GM04503 (cell line): Measurements from ENCODE around the gene METTL21C.

Source experiments
- DNase-seq: peaks from one replicate; pipeline ENCODE4 v3.0.0-alpha.2; 2012; ENCODE audit warnings: low read depth

Gene METTL21C

DNA sequence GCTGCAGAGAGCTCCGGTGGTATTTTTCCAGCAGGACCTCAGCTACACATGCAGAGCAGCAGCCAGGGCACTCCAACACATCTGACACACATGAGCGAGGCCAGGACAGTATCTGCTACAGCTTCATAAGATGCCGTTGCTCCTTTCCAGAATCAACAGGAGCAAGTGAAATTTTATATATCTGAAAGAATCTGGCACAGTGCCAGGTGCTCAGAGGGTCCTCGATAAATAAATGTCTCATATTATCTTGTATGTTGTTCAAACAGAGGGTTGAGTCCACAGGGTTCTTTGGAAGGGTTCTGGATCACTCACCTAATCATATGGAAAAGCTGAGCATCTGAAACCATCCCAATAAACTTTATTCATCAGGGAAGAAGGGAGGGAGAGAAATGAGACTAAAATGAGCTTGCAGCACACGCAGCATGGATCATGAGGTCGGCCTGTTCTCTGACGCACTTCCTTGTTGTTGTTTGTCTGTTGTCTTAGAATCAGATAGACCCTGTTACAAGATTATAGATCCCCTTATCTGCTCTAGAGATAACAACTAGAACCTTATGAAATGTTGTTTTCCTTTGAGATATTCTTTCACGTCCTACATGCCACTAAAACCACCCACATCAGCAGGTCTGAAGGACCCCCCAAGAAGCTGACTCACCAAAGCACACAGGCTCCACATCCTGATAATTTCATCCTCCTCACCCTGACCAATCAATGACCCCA, 3.2 kb upstream of the METTL21C start:
- no peak for DNase-seq

DNA sequence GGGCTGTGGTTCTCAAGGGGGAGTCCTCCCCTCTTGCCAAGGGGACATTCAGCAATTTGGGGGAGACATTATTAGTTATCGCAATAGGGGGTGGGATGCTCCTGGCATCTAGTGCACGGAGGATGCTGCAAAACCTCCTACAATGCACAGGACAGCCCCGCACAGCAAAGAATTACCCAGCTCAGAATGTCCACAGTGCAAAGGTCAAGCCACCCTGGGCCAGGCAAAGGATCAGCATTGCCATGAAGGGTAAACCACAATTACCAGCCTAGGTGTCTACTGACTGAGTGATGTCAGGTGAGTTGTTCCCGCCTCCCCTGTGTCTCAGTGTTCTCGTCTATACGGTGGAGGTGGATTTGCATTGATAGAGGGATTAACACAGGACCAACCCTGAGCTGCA, 2.4 kb upstream of the METTL21C start:
- DNase-seq = no peak

DNA sequence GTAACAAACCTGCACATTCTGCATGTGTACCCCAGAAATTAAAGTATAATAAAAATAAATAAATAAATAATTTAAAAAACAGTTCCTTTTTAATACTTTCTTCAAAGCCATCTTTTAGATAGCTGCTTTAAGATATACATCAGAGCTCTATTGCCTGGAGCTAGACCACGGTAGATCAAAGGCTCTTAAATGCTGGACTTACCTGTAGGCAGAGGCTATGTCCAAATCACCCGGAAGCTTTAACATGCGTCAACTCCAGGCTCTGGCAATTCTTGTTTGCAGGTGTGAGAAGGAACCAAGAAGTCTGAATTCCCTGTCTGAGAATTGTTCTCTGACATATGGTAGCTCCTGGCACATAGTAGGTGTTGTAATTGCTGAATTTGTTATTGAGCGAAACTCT, 1.6 kb upstream of the METTL21C start:
- no peak for DNase-seq

DNA sequence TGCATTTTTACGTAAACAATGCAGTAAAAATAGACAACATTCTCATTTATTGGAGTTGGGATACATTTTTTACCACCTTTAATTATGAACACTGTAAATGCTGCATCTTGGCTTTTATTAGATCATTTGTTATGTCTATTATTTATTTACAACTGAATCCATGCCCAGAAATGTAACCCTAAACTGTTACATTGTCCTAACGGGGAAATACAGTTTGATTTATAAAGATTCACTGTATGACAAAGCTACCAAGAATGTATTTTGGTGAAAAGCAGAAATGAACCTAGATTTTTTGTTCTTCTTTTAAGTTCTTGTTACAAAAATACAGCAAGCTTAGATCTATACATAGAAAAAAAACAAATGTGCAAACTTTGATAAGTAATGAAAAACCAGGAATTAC, 1.1 kb downstream of the METTL21C start:
- no peak for DNase-seq

DNA sequence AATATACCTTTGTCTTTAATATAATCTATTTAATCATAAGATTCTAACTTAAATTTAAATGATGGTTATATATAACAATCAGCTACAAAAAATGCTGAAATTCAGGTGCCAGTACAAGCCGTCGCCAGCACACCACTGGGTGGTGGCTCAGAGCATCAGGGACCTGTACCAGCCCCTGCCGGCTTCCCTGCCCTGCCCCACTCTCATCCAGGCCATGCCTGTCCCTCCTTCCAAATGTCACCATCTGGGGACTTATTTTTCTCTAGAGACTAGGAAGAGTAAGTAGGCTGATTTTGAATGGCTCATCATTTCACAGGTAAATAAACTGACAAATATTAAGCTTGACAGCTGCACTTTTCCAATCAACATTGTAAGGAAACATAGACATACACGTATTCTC, 1.6 kb downstream of the METTL21C start:
- no peak for DNase-seq

DNA sequence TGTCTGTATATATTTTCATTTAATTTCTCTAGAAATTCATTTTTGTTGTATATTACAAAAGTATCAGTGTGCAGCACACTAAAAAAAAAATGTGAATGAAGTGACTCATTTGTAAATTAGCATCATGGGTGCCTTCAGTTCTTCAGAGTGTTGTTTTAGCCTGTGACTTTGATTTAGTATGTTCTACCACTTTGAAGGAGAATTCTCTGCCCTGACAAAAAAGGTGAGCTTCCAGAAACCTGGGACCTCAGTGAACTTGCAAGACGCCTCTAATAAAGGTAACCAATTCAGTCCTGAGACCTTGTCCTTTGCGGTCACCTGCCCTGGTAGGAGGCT, 2.4 kb downstream of the METTL21C start:
- no peak for DNase-seq

DNA sequence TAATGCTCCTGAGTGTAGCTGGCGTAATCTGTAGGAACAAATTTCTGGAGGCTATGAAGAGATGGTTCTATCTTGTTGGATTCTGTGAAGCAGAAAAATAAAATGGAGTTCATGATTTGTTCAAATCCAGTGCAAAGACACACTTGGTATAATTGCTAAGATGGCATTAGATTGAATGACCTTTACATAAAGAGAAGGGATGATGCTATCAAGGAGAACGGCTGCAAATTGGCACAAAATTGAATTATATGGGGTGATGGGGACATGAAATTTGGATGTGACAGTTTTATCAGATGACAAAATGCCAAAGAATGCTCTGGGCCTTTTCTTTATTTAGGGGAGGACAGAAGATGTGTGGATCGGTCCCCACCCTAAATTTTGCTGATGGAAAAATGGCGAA, 4.0 kb downstream of the METTL21C start:
- DNase-seq = no peak

DNA sequence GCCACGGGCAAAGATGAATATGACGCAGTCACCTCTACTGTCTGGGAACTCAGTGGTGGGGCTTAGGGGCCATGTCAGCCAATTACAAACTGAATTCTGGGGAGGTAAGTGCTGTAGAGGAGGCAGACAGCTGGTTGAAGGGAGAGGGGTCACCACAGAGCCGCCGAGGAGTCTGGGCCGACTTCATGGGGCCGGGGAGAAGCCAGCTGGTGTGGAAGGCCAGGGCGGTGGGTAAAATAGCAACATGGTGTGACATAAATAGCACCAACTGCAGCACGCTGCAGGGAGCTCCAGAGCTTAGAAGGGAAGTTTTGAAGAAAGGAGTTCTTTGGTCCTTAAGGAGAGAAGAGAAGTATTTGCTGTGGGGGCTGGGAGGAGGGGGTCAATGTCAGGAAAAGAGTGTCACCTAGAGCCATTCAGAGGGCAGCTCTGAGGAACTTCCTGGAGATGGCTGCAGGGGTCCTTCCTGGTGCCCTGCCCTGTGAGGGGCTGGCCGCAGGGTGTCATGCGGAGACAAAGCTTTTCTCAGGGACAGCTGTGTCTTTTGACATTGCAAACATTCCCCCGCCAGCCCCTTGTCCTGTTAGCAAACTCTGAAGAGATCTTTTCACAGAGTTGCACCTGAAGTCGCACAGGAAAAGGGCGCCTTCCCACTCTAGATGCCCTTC, 6.4 kb downstream of the METTL21C start:
- DNase-seq = no peak

DNA sequence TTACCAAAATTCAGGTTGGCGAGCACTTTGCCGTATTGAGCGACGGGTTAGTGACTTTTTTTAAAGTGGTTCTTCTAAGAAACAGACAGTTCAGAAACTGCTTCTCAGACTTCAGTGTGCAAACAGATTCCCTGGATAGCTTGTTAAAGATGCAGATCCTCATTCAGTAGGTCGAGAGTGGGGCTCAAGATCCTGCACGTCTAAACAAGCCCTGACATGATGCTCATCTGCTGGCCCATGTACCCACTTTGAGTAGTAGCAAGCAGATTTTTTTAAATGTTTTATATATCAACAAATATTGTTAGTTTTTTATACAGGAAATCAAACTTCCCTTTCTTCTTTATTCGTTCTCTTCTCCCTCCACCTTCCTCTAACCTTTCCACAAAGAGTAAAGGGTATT, 7.3 kb downstream of the METTL21C start:
- DNase-seq = no peak

DNA sequence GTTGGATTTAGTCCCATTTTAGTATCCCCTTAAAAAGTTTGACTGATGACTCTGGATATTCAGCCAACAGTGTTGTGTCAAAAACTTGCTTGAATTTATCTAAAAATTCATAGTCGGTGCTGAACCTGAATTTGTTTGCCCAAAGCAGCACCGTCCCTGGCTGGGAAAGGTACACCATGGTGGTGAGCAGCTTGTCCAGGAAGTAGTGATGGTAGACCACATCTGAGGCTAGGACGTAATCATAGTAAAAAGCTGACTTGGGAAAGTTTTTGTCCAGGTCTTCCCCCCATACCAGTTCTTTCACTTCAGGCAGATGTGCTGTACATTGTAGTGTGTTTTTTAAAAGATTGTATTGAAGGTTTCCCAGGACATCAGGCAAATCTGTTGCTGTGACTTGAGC, 8.8 kb downstream of the METTL21C start:
- no peak for DNase-seq

DNA sequence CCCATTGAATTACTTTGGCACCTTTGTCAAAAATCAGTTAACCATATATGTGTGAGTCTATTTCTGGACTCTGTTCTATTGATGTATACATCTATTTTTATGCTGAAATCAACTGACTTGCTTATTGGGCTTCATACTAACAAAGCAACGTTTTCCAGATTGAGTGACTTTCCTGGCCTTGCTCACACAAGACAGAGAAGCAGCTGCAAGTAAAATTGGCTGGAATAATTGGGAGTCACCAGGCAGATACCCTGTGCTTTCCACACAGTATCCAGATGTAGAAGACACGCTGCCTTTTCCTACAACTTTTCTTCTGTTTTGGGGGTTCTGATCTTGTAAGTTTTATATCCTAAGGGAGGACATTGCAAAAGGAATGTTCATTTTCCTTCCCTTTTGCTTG, 11.2 kb downstream of the METTL21C start:
- no peak for DNase-seq

DNA sequence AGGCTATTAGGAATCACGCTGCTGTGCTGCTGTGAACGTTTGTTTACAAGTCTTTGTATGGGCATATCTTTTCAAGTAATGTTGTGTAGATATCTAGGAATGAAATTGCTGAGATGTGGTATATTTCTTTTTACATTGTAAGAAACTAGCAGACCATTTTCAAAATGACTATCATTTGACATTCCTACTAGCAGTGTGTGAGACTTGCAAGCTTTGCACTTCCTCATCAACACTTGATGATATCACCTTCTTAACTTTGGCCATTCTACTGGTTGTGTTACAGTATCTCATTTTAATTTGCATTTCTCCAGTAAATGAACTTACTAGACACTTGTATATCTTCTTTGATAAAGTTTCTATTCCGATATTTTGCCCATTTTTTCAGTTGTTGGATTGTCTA, 12.1 kb downstream of the METTL21C start:
- DNase-seq = no peak

DNA sequence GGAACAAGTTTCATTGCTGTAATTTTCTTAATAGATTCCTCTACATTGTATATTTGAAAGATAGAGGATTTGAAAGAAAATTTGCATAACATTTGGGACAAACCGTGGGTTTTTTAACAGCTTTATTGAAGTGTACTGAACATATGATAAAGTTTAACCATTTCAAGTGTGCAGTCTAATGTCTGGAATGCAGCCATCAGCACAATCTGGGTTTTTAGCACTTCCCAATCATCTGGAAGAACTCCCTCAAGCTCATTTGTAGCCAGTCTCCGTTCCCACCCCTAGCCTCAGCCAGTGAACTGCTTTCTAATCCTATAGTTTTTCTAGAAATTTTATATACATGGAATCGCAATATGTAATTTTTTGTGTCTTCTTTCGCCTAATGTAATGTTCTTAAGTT, 12.6 kb downstream of the METTL21C start:
- DNase-seq = no peak

DNA sequence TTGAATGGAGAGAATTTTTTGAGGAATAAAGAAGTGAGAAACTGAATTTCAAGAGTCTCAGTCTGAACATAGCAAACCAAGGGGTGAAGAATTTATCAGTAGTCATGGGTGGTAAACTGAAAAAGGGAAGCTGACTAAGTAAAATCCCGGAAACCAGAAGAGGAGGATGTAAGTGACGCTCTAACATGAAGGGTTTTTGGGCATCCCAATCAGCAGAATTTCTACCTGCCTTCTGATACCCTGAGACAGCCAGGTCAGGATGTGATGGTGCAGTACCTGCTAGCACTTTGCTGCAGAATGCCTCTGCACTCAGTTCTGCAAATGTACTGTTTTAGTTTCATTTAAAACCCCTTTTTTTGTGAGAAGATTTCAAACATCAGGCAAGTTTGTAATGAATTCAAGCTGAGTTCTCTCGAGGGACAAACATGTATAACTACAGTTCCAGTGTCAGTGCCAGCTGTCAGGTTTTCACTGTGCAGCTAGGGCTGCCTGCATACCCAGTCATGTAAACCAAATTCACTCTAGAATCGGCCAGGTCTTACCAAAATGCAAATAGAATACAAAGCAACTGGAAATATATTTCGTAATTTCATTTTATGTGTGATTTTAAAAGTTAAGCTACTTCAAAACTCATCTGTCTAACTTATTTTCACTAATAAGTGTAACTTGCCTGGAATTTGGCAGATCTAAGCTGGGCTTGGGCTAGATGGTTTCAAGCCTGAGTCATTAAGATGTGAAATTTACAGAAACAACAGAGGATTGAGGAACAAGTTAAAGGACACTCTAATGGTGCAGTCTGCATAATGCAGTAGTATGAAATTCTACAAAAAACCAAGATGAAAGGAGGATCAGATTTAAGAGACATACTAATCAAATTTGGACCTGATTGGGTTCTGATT, 13.8 kb downstream of the METTL21C start:
- DNase-seq = peak; percentile 34

DNA sequence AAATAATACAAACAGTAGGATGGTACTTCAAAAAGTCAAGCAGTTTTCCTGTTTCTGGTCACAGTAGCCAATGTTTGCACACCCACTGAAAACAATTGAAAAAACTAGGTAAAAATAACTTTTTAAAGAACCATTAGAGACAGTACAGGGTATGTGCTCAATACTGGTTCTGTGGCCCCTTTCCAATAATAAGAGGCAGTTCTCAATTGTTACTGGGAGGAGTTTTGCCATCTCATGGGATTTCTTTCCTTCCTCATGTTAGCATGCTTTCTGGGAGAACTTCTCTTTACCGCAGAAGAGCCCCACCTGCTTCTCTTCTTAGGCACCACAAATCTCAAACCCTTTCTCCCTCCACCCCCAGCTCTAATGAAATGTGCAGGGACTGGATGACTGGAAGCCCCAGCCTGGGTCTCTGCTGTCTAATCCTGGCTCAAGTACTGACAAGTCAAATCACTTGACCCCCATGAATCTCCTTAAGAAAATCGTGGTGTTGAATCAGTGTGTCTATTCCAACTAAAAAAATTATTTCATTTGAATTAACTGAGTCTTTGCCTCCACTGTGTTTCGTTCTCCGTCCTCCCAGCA, 14.6 kb downstream of the METTL21C start:
- DNase-seq = no peak

DNA sequence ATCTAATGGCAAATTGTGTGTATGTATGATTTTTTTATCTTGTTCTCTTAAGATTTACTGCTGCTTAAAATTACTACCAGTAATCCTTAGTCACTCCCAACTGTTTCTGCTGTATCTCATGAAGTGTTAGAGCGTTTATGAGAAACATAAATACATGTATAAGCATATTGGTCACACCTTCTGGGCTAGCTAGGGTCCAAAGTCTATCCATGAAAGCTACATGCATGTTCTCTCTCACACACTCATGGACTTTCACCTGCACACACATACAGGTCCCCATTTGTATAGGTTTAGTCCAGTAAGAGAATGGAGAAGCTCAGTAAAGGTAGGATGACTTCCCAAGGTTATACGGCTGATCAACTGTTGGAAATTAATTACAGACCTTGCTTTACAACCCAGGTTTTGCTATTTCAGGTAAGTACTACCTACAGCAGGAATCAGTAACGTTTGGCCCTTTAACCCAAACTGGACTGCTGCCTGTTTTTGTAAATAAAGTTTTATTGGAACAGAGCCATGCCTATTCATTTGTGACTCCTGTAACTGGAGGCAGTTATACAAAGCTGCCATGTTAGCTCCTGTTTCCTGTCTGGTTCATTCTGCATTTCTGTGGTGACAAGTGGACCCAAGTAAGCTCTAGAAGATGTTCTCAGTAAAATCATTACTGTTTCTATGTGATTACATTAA, 15.3 kb downstream of the METTL21C start:
- DNase-seq = no peak

DNA sequence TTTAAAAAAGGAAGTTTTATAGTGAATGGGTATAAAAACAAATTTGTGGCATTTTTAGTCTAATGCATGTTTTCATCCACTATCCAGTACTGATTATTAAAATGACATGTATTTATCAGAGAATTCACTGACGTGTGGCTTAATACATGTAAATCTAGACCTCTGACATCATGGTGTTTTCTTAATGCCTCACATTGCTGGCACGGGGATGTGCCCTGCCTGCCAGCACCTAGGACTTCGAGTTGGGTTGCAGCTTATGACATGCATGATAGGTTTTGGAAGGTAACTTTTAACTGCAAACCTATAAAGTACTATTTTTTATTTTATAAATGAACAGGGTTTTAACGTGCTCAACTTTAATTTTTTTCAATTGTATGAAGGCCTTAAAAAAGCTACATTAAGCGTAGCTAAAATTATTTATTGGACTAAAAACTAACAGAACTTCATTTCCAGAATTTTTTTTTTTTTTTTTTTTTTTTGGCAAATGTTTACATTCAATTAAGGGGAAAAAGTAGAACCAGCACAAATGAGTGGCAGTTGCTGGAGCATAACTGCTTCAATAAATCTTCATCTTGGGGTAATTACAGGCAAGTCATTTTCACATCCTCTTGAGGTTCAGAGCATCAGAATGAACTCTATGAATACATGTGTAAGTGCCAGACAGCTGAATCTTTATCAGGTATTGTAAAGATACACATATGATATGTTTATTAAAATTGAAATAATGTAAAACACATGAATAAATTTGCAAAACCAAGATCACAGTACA, 16.3 kb downstream of the METTL21C start:
- no peak for DNase-seq

DNA sequence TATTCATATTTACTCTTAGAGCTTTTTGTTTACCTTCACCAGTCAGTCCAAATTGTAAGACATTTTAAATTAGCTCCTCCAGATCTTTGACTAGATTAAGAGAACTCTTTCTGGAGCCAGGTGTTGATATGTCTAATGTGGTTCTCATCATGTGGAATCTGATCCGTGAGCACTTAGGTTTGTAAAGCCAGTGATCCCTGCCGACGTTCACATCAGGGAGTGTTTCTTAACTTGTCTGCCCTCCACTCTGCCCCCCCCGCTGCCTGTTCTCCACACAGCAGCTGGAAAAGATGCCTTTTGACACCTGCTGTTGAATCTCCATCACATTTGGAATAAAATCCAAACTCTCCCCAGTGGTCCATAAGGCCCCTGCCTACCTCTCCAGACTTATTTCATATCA, 17.7 kb downstream of the METTL21C start:
- no peak for DNase-seq

DNA sequence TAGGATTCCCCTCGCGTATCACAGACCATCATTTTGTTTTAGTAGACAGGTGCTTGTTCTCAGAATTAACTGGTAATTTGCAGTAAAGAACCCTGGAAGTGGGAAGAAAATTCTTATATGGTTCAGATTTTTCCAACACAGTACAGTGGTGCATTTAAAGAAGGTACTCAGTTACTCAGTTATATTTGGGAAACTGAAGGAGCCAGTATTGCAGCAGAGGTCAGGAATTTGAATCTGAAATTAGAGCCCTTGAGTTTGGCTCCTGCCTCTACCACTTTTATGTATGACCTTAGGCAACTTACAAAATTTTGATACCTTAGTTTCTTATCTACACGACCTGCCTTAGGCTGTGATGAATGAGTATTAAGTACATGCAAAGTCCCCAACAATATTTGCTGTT, 19.7 kb downstream of the METTL21C start:
- no peak for DNase-seq

DNA sequence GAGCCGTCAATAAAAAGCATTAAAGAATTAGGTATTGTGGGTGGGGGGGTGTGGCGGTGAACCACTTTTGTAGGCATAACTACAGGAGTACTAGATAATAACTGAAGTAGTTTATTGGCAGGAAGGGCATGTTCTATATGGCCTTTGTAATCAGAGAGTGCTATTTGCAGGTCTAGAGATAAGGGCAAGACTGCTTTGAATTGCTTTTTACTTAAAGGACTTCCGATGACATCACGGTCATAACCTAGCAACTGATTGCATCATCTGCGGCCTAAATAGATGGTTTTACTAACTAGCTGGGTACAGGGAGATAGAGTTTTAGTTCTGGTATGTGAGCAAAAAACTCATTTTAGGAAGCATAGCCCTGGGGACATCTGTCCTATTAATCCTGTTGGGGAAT, 24.7 kb downstream of the METTL21C start:
- no peak for DNase-seq

DNA sequence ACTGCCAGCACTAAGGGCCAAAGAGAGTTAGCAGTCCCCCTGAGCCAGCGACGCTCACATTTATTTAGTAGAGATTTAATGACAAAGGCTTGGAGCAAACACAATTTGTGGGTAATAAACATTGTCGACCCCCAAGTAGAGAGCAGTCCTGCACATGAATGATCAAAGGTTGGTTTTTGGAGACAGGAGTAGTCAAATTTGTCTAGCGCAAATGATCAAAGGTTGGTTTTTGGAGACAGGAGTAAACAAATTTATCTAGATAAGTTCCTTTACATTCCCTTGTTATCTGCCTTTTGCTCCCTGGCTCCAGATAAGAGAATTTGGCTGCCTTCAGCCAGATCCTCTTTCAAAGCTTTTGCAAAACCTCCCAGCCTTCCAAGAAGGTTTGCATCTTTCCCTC, 26.9 kb downstream of the METTL21C start:
- DNase-seq = no peak
